ENCODE data around the gene SPC24. TPM values are rescaled to one million over a fixed set of nuclear protein-coding genes. Genes with fewer than 3 reads are reported as not detected.
"Not testable (repeated sequence)": the region's sequence is repeated elsewhere in the genome, so short reads cannot be mapped to it uniquely, and the experiment has no call there.

Gene SPC24
- total RNA-seq, 4 donors from 2014 or later, result 0.24 to 1.1 (median 0.78) TPM; not detected in 1

DNA sequence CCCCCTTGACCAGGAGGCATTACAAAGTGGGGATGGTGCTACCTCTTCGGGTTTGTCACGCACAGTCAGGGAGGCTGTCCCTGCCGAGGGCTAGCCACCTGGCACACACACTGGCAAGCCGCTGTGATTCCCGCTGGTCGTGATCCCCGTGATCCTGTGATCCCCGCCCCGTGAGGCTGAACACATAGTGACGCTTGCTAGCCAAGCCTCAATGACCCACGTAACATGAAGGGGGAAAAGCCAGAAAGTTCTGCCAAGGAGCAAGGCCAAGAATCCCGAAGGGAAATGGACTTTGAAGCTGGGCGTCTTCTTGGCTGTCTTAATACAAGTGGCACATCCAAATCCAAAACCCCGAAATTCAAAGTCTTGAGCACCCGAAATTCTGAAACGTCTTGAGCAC, 52.6 kb downstream of the SPC24 start:
- DNase-seq, result no peak
- intact Hi-C loops (cut with DNase I), result no loop called here
- Histone ChIP-seq H3K27ac (no peak overlapping the region), H3K27me3 (no peaks in the 10 kb centered on the region), H3K36me3 (peaks cover 15 to 31% of the 10 kb centered on the region in 2 donors), H3K4me3 (replicated peaks in 1 of 3) (no peak overlapping the region), H3K9me3 (no peaks in the 10 kb centered on the region), H3K4me1 (no peaks in the 10 kb centered on the region)
- TF ChIP-seq POLR2A (IDR thresholded peaks at IDR 0.05), result no peak
- TF ChIP-seq, protein P1, sequence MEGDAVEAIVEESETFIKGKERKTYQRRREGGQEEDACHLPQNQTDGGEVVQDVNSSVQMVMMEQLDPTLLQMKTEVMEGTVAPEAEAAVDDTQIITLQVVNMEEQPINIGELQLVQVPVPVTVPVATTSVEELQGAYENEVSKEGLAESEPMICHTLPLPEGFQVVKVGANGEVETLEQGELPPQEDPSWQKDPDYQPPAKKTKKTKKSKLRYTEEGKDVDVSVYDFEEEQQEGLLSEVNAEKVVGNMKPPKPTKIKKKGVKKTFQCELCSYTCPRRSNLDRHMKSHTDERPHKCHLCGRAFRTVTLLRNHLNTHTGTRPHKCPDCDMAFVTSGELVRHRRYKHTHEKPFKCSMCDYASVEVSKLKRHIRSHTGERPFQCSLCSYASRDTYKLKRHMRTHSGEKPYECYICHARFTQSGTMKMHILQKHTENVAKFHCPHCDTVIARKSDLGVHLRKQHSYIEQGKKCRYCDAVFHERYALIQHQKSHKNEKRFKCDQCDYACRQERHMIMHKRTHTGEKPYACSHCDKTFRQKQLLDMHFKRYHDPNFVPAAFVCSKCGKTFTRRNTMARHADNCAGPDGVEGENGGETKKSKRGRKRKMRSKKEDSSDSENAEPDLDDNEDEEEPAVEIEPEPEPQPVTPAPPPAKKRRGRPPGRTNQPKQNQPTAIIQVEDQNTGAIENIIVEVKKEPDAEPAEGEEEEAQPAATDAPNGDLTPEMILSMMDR (IDR thresholded peaks at IDR 0.05), result no peak
- 94% methylated on average over 14 to 16 of the region's 16 CpGs for WGBS, 2 donors

DNA sequence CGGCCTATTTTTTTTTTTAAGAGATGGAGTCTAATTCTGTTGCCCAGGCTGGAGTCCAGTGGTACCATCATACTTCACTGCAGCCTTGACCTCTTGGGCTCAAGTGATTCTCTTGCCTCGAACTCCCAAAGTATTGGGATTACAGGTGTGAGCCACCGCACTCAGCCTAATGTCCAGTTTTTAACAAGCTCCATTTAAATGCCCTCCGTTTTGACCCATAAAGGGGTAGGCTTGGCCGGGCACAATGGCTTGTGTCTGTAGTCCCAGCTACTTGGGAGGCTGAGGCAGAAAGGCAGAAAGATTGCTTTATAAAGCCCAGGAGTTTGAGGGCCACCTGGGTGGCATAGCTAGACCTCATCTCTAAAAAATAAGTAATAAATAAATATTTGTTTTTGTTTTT, 54.5 kb downstream of the SPC24 start:
- no peaks in the 10 kb centered on the region for H3K9me3 ChIP-seq
- H3K27ac ChIP-seq, result no peak overlapping the region
- H3K4me3 ChIP-seq (replicated peaks in 1 of 3), result no peak overlapping the region
- no peak for DNase-seq
- no peaks in the 10 kb centered on the region for H3K27me3 ChIP-seq
- intact Hi-C loops (cut with DNase I), result no loop called here
- WGBS, 2 donors, result 95 to 96% methylated on average over 5 of the region's 5 CpGs
- H3K4me1 ChIP-seq, result peaks cover 12 to 14% of the 10 kb centered on the region in 2 donors
- no peak for TF ChIP-seq POLR2A (IDR thresholded peaks at IDR 0.05)
- TF ChIP-seq, protein P1 (IDR thresholded peaks at IDR 0.05), result no peak
- peaks cover 6 to 13% of the 10 kb centered on the region in 2 donors for H3K36me3 ChIP-seq

DNA sequence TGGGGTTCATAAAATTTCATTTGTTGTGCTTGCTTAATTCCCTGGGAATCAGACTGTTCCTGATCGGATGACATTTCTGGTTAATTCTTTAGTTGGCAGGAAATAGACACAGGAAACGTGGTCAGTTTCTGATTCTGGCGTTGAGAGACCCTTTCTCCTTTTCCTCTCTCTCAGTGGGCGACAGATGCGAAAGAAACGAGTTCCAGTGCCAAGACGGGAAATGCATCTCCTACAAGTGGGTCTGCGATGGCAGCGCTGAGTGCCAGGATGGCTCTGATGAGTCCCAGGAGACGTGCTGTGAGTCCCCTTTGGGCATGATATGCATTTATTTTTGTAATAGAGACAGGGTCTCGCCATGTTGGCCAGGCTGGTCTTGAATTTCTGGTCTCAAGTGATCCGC, 55.5 kb downstream of the SPC24 start:
- intact Hi-C loops (cut with DNase I), result no loop called here
- Histone ChIP-seq H3K4me3 (replicated peaks in 1 of 3) (no peak overlapping the region), H3K4me1 (peaks cover 21 to 24% of the 10 kb centered on the region in 2 donors), H3K9me3 (no peaks in the 10 kb centered on the region), H3K27ac (no peak overlapping the region), H3K36me3 (peaks cover 2 to 9% of the 10 kb centered on the region in 2 donors), H3K27me3 (no peaks in the 10 kb centered on the region)
- no peak for TF ChIP-seq POLR2A (IDR thresholded peaks at IDR 0.05)
- TF ChIP-seq, protein P1 (IDR thresholded peaks at IDR 0.05), result no peak
- DNase-seq, result no peak
- WGBS, 2 donors, result 80 to 84% methylated on average over 12 of the region's 12 CpGs

- intact Hi-C loops (cut with DNase I), result no loop called here
- 82 to 97% methylated on average over 3 of the region's 3 CpGs for WGBS, 2 donors
- no peak overlapping the region for H3K27ac ChIP-seq
Measured at GRCh38 chr19:11098861-11099260, 56.7 kb downstream of the SPC24 start.

DNA sequence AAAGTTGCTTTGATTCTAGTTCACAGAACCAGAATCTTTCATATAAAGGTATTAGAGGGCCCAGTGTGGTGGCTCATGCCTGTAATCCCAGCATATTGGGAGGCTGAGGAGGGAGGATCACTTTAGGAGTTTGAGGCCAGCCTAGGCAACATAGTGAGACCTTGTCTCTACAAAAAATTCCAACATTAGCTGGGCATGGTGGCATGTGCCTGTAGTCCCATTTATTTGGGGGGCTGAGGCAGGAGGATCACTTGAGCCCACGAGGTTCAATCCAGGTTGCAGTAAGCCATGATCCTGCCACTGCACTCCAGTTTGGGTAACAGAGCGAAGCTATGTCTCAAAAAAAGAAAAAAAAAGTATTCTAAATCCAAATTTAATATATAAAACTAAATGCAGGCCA, 57.3 kb downstream of the SPC24 start:
- WGBS, 2 donors, result 96 to 100% methylated on average over 2 of the region's 2 CpGs
- H3K27me3 ChIP-seq, result no peaks in the 10 kb centered on the region
- H3K4me1 ChIP-seq, result peaks cover 27 to 32% of the 10 kb centered on the region in 2 donors
- H3K36me3 ChIP-seq, result peaks cover 0 to 6% of the 10 kb centered on the region in 2 donors
- no peak for DNase-seq
- TF ChIP-seq POLR2A (IDR thresholded peaks at IDR 0.05), result no peak
- TF ChIP-seq, protein P1 (IDR thresholded peaks at IDR 0.05), result no peak
- H3K4me3 ChIP-seq (replicated peaks in 1 of 3), result no peak overlapping the region
- no peaks in the 10 kb centered on the region for H3K9me3 ChIP-seq
- no peak overlapping the region for H3K27ac ChIP-seq
- intact Hi-C loops (cut with DNase I), result no loop called here

More at GRCh38 chr19:11098861-11099260, 56.7 kb downstream of the SPC24 start:
- H3K36me3 ChIP-seq, result peaks cover 0 to 6% of the 10 kb centered on the region in 2 donors
- TF ChIP-seq, protein P1 (IDR thresholded peaks at IDR 0.05), result no peak
- no peak for TF ChIP-seq POLR2A (IDR thresholded peaks at IDR 0.05)
- H3K27me3 ChIP-seq, result no peaks in the 10 kb centered on the region
- H3K9me3 ChIP-seq, result no peaks in the 10 kb centered on the region
- H3K4me1 ChIP-seq, result peaks cover 27 to 32% of the 10 kb centered on the region in 2 donors
- no peak for DNase-seq
- H3K4me3 ChIP-seq (replicated peaks in 1 of 3), result no peak overlapping the region

- Histone ChIP-seq H3K4me1 (peaks cover 31 to 40% of the 10 kb centered on the region in 2 donors), H3K27ac (peak overlapping the region; percentile 93 to 97 (median 94))
- DNase-seq; intact Hi-C loops (cut with DNase I); H3K36me3 ChIP-seq; H3K9me3 ChIP-seq; H3K27me3 ChIP-seq; H3K4me3 ChIP-seq (replicated peaks in 1 of 3): not testable (repeated sequence)
- WGBS, 2 donors, result 80 to 85% methylated on average over 6 of the region's 6 CpGs
Measured at GRCh38 chr19:11097367-11097766, 58.2 kb downstream of the SPC24 start.
